H9 (cell line): ENCODE data around the gene MYOM3. TPM values are rescaled to one million over a fixed set of nuclear protein-coding genes. Genes with fewer than 3 reads are reported as not detected.

Source experiments
- DNase-seq: peaks from one replicate; pipeline ENCODE4 v3.0.0-alpha.2; 2017
- H2AFZ ChIP-seq: one replicate; pipeline ENCODE4 v1.6.1; 2013; ENCODE audit warnings: mild to moderate bottlenecking, low read length, control low read depth, moderate library complexity
- H2AK5ac ChIP-seq: 2 replicates; pipeline ENCODE4 v1.6.1; 2013; ENCODE audit warnings: low read length, control low read depth, mixed read lengths; ENCODE audit not compliant: insufficient read length
- H2BK120ac ChIP-seq: one replicate; pipeline ENCODE4 v1.6.1; 2013; ENCODE audit warnings: low read depth, mild to moderate bottlenecking, low read length, control low read depth, inconsistent platforms; ENCODE audit not compliant: poor library complexity, severe bottlenecking
- H2BK12ac ChIP-seq: 2 replicates; pipeline ENCODE4 v1.6.1; 2013; ENCODE audit warnings: low read length, control low read depth, mixed read lengths, low read depth; ENCODE audit not compliant: insufficient read length
- H2BK15ac ChIP-seq: 2 replicates; pipeline ENCODE4 v1.6.1; 2013; ENCODE audit warnings: low read depth, low read length, control low read depth
- H2BK20ac ChIP-seq: one replicate; pipeline ENCODE4 v1.6.1; 2013; ENCODE audit warnings: low read depth, mild to moderate bottlenecking, low read length, control low read depth, inconsistent platforms; ENCODE audit not compliant: poor library complexity, severe bottlenecking
- H2BK5ac ChIP-seq: 2 replicates; pipeline ENCODE4 v1.6.1; 2013; ENCODE audit warnings: low read length, control low read depth, mixed read lengths; ENCODE audit not compliant: insufficient read length
- H3K14ac ChIP-seq: 2 replicates; pipeline ENCODE4 v1.6.1; 2013; ENCODE audit warnings: low read length, control low read depth; ENCODE audit not compliant: insufficient read depth
- H3K18ac ChIP-seq: 2 replicates; pipeline ENCODE4 v1.6.1; 2013; ENCODE audit warnings: low read depth, mild to moderate bottlenecking, mixed read lengths, low read length, control low read depth; ENCODE audit not compliant: insufficient read length
- H3K23ac ChIP-seq: 2 replicates; pipeline ENCODE4 v1.6.1; 2013; ENCODE audit warnings: low read length, control low read depth, mixed read lengths, low read depth; ENCODE audit not compliant: insufficient read length
- H3K23me2 ChIP-seq: 2 replicates; pipeline ENCODE4 v1.6.1; 2013; ENCODE audit warnings: low read depth, mild to moderate bottlenecking, mixed read lengths, low read length, control low read depth; ENCODE audit not compliant: insufficient read length, poor library complexity, severe bottlenecking
- H3K27ac ChIP-seq: 2 replicates; pipeline ENCODE4 v1.5.1; 2013; ENCODE audit warnings: low read length, control low read depth, mixed read lengths, low read depth; ENCODE audit not compliant: insufficient read length
- H3K27me3 ChIP-seq: 2 replicates; pipeline ENCODE4 v1.6.1; 2013; ENCODE audit warnings: low read length, control low read depth, inconsistent platforms; ENCODE audit not compliant: insufficient read depth
- H3K4ac ChIP-seq: 2 replicates; pipeline ENCODE4 v1.6.1; 2013; ENCODE audit warnings: low read depth, mild to moderate bottlenecking, control low read depth, inconsistent platforms, low read length, moderate library complexity
- H3K4me1 ChIP-seq: 2 replicates; pipeline ENCODE4 v1.6.1; 2013; ENCODE audit warnings: low read length, control low read depth, inconsistent platforms; ENCODE audit not compliant: insufficient read depth
- H3K4me2 ChIP-seq: 2 replicates; pipeline ENCODE4 v1.6.1; 2013; ENCODE audit warnings: low read length, control low read depth, mixed read lengths; ENCODE audit not compliant: insufficient read length, insufficient read depth
- H3K56ac ChIP-seq: 2 replicates; pipeline ENCODE4 v1.6.1; 2013; ENCODE audit warnings: low read depth, mild to moderate bottlenecking, mixed read lengths, low read length, control low read depth; ENCODE audit not compliant: insufficient read length
- H3K79me1 ChIP-seq: 2 replicates; pipeline ENCODE4 v1.6.1; 2013; ENCODE audit warnings: low read depth, mild to moderate bottlenecking, moderate library complexity, low read length, control low read depth, inconsistent platforms; ENCODE audit not compliant: insufficient read depth, poor library complexity, severe bottlenecking
- H3K79me2 ChIP-seq: 2 replicates; pipeline ENCODE4 v1.6.1; 2013; ENCODE audit warnings: low read length, control low read depth, inconsistent platforms; ENCODE audit not compliant: insufficient read depth
- H3K9ac ChIP-seq: 2 replicates; pipeline ENCODE4 v1.6.1; 2013; ENCODE audit warnings: low read length, control low read depth, mixed read lengths; ENCODE audit not compliant: insufficient read length; ENCODE audit errors: extremely low read depth
- H3K9me3 ChIP-seq: one replicate; pipeline ENCODE4 v1.6.1; 2013; ENCODE audit warnings: low read depth, low read length, inconsistent platforms; ENCODE audit not compliant: control insufficient read depth
- H3T11ph ChIP-seq: one replicate; pipeline ENCODE4 v1.6.1; 2013; ENCODE audit warnings: mild to moderate bottlenecking, low read length, control low read depth, inconsistent platforms
- H4K20me1 ChIP-seq: one replicate; pipeline ENCODE4 v1.6.1; 2013; ENCODE audit not compliant: control insufficient read depth, insufficient read length, insufficient read depth
- H4K5ac ChIP-seq: 2 replicates; pipeline ENCODE4 v1.6.1; 2013; ENCODE audit warnings: low read depth, mild to moderate bottlenecking, mixed read lengths, low read length, control low read depth; ENCODE audit not compliant: insufficient read length
- H4K8ac ChIP-seq: replicated peaks from 2 replicates; pipeline ENCODE4 v1.6.1; 2013; ENCODE audit warnings: low read length, control low read depth, mixed read lengths, low read depth; ENCODE audit not compliant: insufficient read length
- H4K91ac ChIP-seq: 2 replicates; pipeline ENCODE4 v1.6.1; 2013; ENCODE audit warnings: low read depth, mild to moderate bottlenecking, moderate library complexity, mixed read lengths, low read length, control low read depth; ENCODE audit not compliant: insufficient read length
- H3K27ac Mint-ChIP-seq, 3 experiments: 2 replicates in 2 of 3; 3 replicates in 1 of 3; pipeline ENCODE4 v1.8.0; 2020 to 2021; ENCODE audit warnings: mixed read lengths in 3 of 3, mild to moderate bottlenecking in 1 of 3, moderate library complexity in 1 of 3
- H3K27me3 Mint-ChIP-seq: 2 replicates; pipeline ENCODE4 v1.8.0; 2021; ENCODE audit warnings: low read depth, mild to moderate bottlenecking, moderate library complexity, mixed read lengths
- H3K36me3 Mint-ChIP-seq, 3 experiments: 2 replicates in 2 of 3; 3 replicates in 1 of 3; pipeline ENCODE4 v1.8.0; 2020 to 2021; ENCODE audit warnings: low read depth in 3 of 3, mixed read lengths in 3 of 3; ENCODE audit not compliant: insufficient read depth in 1 of 3
- H3K4me1 Mint-ChIP-seq, 2 experiments: 2 replicates each; pipeline ENCODE4 v1.8.0; 2020; ENCODE audit warnings: mixed read lengths in 2 of 2
- H3K4me3 Mint-ChIP-seq, 2 experiments: 2 replicates in 1 of 2; 3 replicates in 1 of 2; pipeline ENCODE4 v1.8.0; 2020 to 2021; ENCODE audit warnings: mild to moderate bottlenecking in 2 of 2, mixed read lengths in 2 of 2, moderate library complexity in 1 of 2
- H3K9me3 Mint-ChIP-seq, 2 experiments: 2 replicates in 1 of 2; 3 replicates in 1 of 2; pipeline ENCODE4 v1.8.0; 2020; ENCODE audit warnings: mild to moderate bottlenecking in 2 of 2, mixed read lengths in 2 of 2, moderate library complexity in 1 of 2
- CTCF ChIP-seq: fragments of 200-600 bp; sonication (generic); conservative IDR thresholded peaks from 3 replicates; pipeline ENCODE4 v1.8.0; 2021; ENCODE audit warnings: antibody characterized with exemption, mild to moderate bottlenecking
- WGBS: extraction: QIAGEN DNeasy Blood & Tissue Kit; methylation state at CpG from one replicate; pipeline ENCODE4 v1.1.7; 2013; ENCODE audit warnings: missing lambda C conversion rate, low lambda C conversion rate, mixed read lengths; ENCODE audit not compliant: insufficient read length; ENCODE audit errors: extremely low coverage; 5-methylcytosine and 5-hydroxymethylcytosine counted together
- total RNA-seq: library from RNA; stranded (reverse); gene quantifications from 2 replicates; pipeline ENCODE4 v1.2.1, GENCODE V29; 2021

The MYOM3 gene
- total RNA-seq, 1 experiment from 2014 or later, result 0.11 TPM

- H3K18ac ChIP-seq, result no peak overlapping the region
- DNase-seq, result no peak
- H3K27ac Mint-ChIP-seq, result no peak overlapping the region
- no peaks in the 10 kb centered on the region for H3K9me3 Mint-ChIP-seq
- H4K20me1 ChIP-seq, result no peaks in the 10 kb centered on the region
- H3K27ac ChIP-seq, result no peak overlapping the region
- H3K4ac ChIP-seq, result no peak overlapping the region
- H3K4me2 ChIP-seq, result no peak overlapping the region
- H4K8ac ChIP-seq, result no peak overlapping the region
- no peaks in the 10 kb centered on the region for H3K27me3 ChIP-seq
- no peak overlapping the region for H2AK5ac ChIP-seq
- H2BK5ac ChIP-seq, result no peak overlapping the region
- H2BK20ac ChIP-seq, result no peak overlapping the region
- H3K23me2 ChIP-seq, result no peaks in the 10 kb centered on the region
- H2BK12ac ChIP-seq, result no peak overlapping the region
- WGBS, result no CpG with 5 or more reads among the region's 2 CpGs
- no peaks in the 10 kb centered on the region for H3K36me3 Mint-ChIP-seq
- TF ChIP-seq CTCF, result no peak
- no peak overlapping the region for H4K91ac ChIP-seq
- H3K27me3 Mint-ChIP-seq, result peaks cover 9% of the 10 kb centered on the region
- no peak overlapping the region for H2BK120ac ChIP-seq
- H3K9ac ChIP-seq, result no peak overlapping the region
- H3K4me3 Mint-ChIP-seq, result no peak overlapping the region
- no peaks in the 10 kb centered on the region for H3K9me3 ChIP-seq
- H3K79me2 ChIP-seq, result no peaks in the 10 kb centered on the region
- no peak overlapping the region for H2AFZ ChIP-seq
- H3T11ph ChIP-seq, result no peak overlapping the region
- no peak overlapping the region for H2BK15ac ChIP-seq
- H3K23ac ChIP-seq, result no peak overlapping the region
- H3K79me1 ChIP-seq, result no peaks in the 10 kb centered on the region
- no peak overlapping the region for H4K5ac ChIP-seq
- no peak overlapping the region for H3K56ac ChIP-seq
- H3K4me1 ChIP-seq, result peaks cover 4% of the 10 kb centered on the region; the same call in 1 of the 2 replicates
- H3K14ac ChIP-seq, result no peak overlapping the region
- H3K4me1 Mint-ChIP-seq, result peaks cover 31 to 34% of the 10 kb centered on the region in 2 experiments
Measured at GRCh38 chr1:24117132-24117531, 5.2 kb upstream of the MYOM3 start.
